IPS-18c (cell line): Measurements from ENCODE around the gene TRAF4.
"Not testable (repeated sequence)": the region's sequence is repeated elsewhere in the genome, so short reads cannot be mapped to it uniquely, and the experiment has no call there.

Experiments used
- H3K4me3 ChIP-seq: 2 replicates; pipeline ENCODE4 v1.7.0; 2013; ENCODE audit warnings: low read depth, mild to moderate bottlenecking, low read length, moderate library complexity; ENCODE audit not compliant: insufficient read depth
- H3K9me3 ChIP-seq: one replicate; pipeline ENCODE4 v1.6.1; 2013; ENCODE audit warnings: mild to moderate bottlenecking, low read length, moderate library complexity; ENCODE audit not compliant: control insufficient read depth, insufficient read depth

The TRAF4 gene

DNA sequence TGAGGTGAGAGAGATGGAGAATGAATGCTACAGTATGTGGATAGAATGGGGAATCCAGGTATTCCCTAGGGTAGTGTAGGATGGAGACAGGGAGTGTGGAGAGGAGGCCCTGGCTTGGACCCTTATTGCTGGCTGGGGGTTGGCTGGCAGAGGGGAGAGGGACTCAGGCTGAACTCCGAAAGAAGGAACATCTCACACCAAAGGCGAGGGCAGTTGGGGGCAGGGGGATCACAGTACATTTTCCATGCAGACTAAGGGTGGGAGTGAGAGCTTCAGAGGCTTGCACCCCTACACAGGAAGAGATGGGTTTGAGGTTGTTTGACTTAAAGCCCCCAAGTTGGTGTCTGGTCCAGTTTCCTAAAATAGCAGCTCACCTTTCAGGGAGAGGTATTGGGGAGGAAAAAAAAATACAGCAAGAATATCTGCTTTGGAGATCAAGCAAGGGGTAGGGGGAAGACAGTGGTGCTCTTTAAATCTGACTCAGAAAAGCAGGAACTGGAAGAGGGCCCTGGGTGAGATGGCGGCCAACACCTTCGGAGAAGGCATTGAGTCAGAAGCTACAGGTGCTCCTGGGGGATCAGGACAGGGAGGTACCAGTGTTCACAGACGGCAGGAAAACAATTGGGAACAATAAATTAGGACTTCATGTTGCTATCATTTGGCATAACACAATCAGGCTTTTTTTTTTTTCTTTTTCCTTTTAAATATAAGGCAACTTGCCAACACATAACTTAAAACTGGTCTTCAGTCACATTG lies 12.4 kb downstream of the TRAF4 start:
- no peaks in the 10 kb centered on the region for H3K9me3 ChIP-seq
- no peak overlapping the region for H3K4me3 ChIP-seq

DNA sequence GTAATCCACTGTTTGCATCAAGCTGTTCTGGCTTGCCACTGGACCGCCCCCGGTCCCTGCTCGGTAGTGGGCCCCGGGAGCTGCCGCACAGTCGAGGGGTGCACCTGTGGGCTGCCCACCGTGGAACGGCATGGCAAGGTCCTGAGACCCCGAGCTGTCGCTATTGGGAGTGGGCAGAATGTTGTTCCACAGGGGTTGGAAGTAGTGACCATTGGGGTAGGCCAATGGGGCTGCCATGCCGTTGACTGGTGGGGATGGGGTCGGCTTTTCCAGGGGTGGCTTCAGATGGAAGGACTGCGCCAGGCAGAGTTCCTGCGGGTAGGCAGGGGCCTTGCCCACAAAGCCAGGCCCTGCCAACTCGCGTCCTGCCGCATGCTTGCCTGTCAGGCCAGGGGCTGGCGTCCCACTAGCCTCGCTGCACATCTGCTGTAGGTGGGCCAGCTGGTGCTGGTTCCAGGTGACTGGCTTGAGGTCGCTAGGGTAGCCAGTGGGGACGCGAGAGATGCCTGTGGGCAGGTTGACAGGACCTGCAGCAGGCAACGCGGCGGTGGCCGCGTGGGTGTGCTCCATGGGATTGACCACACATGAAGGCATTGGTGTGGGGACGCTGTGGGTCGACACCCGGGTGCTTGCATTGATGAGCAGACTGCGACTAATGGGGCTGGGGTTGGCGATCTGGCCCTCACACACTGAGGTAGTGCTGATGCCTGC lies 14.8 kb downstream of the TRAF4 start:
- H3K4me3 ChIP-seq = no peak overlapping the region; the same call in 1 of the 2 replicates
- no peaks in the 10 kb centered on the region for H3K9me3 ChIP-seq

- no peak overlapping the region for H3K4me3 ChIP-seq
- H3K9me3 ChIP-seq = no peaks in the 10 kb centered on the region
These were observed 15.6 kb downstream of the TRAF4 start for GRCh38 chr17:28759256-28759865.

DNA sequence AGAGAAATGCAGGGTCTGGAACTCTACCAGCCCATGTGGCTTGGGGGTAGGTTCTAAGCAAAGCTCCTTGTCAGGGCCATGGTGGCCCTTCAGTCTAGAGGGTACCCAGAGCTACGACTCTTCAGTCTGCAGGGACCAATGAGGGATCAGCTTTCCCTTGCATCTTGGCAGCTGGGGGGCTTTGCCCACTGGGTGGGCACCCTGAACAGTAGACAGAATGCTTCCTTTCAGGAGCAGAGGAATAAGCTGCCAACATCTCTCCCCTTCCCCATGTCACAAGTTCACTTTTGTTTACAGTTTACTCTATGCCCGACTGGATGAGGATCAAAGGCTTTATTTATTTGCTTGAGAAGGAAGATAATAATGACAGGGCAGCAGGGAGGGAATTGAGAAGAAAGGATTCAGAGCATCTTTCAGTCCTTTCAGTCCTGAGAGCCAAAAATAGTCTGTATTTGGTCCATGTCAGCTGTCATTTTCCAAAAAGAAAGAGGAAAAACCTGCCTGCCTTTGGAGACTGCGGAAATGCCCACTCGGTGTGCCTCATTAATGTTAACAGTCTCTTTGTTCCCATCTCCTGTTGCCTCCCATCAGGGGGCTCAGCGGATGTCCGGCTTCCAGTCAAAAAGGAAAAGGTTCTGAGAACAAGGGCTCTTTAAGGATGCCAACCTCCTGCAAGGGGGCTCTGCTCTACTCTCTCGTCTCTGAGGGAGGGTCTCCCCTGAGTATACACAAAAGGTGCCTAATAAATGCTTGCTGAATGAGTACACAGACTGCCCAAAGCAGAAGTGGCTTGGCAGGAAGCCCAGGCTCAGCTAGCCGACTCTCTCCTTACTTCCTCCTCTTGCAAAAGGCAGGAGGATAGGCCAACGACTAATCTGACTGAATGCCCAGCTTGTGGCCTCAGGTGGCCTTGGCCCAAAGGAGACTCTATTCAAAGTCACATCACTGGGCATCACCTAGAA lies 17.1 kb downstream of the TRAF4 start:
- Histone ChIP-seq H3K9me3 (no peaks in the 10 kb centered on the region), H3K4me3 (peak overlapping the region; percentile 34; the same call in 1 of the 2 replicates)

DNA sequence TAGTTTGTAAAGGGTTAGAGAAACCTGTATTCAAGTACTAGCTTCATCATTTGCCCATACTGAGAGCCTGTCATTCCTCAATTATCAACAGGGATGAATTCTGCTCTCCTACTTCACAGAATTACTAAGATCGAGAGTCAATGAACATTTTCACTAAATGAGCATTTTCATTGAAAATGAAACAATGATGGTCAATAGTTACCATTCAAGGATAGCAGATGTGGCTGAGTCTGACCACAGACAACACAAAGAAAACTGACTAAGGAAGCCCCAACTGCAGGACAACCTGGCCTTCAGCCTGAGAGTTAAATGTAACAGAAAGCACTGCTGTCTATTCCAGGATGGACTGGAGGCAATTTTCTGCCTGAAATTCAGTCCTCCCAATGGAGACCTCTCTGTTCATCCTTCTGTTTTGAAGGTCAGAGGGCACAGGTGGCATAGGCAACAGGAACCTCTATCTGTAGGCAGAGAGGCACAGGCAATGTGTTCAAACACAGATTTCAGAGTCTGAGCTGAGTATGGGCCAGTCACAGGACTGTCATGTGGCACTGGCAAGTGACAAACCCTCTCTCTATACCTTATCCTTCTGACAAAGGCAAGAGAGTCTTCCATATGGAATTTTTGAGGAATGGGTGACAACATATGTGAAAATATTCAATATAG lies 19.5 kb downstream of the TRAF4 start:
- Histone ChIP-seq H3K4me3 (no peak overlapping the region), H3K9me3 (no peaks in the 10 kb centered on the region)

DNA sequence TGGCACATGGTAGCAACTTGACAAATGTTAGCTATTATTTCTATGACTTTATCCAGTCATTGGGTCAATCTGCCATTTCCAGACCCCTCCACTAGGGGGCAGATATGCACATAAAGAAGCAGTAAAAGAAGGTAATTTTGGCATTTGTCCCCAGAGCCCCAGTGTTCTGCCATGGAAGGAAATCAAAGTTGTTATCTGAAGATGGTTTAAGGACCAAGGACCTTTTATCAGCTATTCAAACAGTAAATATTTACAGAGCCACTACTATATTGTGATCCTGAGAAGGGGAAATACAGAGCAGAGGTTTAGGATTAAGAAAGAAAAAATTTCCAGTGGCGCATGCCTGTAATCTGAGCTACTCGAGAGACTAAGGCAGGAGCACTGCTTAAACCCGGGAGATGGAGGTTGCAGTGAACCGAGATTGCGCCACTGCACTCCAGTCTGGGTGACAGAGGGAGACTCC lies 20.0 kb downstream of the TRAF4 start:
- Histone ChIP-seq H3K4me3 (no peak overlapping the region), H3K9me3 (no peaks in the 10 kb centered on the region)

- no peak overlapping the region for H3K4me3 ChIP-seq
- H3K9me3 ChIP-seq = no peaks in the 10 kb centered on the region
These were observed 21.2 kb downstream of the TRAF4 start for GRCh38 chr17:28765038-28765437.

DNA sequence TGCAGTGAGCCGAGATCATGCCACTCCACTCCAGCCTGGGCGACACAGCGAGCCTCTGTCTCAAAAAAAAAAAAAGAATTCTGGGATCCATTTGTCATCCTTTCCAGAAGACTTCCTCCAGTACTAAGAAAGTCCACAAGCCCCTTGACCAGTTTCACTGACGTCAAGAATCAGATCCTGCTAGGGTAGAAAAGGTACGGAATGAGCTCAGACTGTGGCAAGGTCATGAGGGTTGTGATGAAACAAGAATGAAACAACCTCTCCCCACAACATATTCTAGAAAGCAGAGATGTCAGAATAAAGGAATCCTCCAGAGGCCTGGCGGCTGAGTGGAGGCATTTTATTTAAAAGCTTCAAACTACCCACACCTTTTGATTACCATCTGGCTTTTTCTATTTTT lies 29.9 kb downstream of the TRAF4 start:
- H3K4me3 ChIP-seq = no peak overlapping the region

DNA sequence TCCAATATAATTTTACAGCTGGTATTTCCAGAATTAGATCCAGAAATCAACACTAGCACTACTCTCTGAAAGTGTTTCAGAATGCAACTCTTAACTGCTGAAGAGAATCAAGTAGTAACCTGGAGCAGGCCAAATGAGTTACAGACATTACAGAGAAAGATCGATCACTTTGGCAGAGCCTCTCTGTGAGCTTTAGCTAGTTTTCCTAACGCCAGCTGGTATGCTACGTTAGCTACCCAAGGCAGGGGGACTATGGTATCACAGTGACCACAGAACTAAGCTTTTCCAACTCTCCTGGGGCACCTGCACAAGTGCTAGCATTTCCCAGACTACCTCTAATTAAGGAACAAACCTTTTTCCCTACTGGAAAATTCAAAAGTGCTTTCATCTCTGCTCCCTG lies 30.4 kb downstream of the TRAF4 start:
- H3K9me3 ChIP-seq = no peaks in the 10 kb centered on the region
- H3K4me3 ChIP-seq = no peak overlapping the region

More for the DNA sequence above, 29.9 kb downstream of the TRAF4 start:
- H3K9me3 ChIP-seq = no peaks in the 10 kb centered on the region

DNA sequence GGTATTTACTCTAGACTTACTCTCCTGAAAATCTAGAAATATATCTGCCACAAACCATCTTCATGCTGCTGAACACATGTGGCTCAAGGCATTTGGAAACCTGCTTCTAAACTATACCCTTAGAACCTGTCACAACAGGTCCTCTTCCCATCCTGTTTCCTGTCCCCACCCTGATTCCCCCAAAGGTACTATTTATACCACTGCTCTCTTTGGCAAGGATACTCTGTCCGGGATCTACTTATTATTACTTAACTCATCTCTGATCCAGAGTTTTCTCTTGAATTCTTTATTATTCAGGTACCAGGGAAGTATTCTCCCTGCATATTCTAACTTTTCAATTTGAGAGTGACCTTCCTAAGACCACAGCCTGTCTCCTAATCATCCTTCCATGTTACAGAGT lies 33.4 kb downstream of the TRAF4 start:
- H3K9me3 ChIP-seq = no peaks in the 10 kb centered on the region

DNA sequence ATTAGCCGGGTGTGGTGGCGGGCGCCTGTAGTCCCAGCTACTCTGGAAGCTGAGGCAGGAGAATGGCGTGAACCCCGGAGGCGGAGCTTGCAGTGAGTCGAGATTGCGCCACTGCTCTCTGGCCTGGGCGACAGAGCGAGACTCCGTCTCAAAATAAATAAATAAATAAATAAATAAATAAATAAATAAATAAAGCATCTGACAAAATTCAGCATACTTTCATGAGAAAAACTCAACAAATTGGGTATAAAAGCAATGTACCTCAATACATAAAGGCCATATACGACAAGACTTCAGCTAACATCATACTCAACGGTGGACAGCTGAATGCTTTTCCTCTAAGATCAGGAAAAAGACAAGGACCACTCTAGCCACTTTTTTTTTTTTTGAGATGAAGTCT lies 35.8 kb downstream of the TRAF4 start:
- H3K4me3 ChIP-seq, H3K9me3 ChIP-seq: not testable (repeated sequence)

More for the DNA sequence above, 33.4 kb downstream of the TRAF4 start:
- no peak overlapping the region for H3K4me3 ChIP-seq

DNA sequence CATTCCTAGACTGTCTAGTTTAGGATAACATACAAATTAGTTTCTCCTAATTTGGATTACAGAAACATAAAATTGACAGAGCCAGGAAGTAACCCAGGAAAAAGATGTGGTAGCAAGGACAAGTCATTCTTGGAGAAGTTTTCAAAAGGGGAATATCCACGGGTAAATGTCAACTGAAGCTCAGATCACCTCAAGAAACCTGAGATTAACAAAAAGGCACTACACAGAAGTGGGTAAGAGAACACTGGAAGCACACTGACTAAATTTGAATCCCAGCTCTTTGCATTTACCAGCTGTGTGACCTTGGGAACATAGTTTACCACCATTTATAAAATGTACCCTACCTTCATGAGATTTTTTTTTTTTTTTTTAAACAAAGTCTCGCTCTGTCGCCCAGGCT lies 39.4 kb downstream of the TRAF4 start:
- H3K9me3 ChIP-seq = no peaks in the 10 kb centered on the region
- no peak overlapping the region for H3K4me3 ChIP-seq

DNA sequence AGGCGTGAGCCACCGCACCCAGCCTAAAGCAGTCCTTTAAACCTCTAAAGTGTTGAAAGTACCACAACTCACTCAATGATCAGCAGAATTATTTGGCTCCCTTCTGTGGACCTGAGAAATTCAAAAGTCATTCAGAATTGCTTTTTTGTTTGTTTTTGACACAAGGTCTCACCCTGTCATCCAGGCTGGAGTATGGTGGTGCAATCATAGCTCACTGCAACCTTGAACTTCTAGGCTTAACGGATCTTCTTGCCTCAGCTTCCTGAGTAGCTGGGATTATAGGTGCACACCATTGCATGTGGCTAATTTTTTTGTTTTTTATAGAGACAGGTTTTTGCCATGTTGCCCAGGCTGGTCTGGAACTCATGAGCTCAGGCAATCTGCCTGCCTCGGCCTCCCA lies 44.3 kb downstream of the TRAF4 start:
- Histone ChIP-seq H3K4me3 (no peak overlapping the region), H3K9me3 (no peaks in the 10 kb centered on the region)

DNA sequence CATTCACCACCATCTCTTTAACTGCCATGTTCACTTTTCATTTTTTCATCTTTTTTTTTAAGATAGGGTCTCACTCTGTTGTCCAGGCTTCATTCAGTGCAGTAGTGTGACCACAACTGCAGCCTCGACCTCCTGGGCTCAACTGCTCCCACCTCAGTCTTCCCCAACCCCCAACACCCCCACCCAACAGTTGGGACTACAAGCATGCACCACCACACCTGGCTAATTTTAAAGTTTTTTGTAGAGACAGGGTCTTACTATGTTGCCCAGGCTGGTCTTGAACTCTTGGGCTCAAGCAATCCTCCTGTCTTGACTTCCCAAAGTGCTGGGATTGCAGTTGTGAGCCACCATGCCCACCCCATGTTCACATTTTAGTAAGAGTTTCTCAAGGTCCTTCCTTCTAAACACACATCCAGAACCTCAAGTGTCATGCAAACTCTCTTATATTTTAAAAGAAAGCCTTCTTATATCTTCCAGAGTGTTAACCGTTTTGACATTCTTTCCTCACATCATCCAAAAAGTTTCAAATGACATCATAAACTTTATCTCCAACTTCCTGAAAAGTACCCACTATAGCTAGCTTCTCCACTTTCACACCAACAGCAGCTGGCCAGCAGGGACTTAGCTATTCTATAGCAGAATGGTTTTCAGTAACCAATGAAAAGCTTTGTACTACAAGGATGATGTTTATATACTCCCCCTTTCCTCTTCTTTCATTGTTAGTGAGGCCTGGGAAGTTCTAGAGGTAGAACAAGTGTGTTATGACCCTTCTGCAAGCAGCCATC lies 49.3 kb downstream of the TRAF4 start:
- peaks cover 3% of the 10 kb centered on the region for H3K9me3 ChIP-seq
- H3K4me3 ChIP-seq = no peak overlapping the region

- not testable (repeated sequence) for H3K4me3 ChIP-seq, H3K9me3 ChIP-seq
These were observed 51.1 kb downstream of the TRAF4 start for GRCh38 chr17:28794846-28795441.

DNA sequence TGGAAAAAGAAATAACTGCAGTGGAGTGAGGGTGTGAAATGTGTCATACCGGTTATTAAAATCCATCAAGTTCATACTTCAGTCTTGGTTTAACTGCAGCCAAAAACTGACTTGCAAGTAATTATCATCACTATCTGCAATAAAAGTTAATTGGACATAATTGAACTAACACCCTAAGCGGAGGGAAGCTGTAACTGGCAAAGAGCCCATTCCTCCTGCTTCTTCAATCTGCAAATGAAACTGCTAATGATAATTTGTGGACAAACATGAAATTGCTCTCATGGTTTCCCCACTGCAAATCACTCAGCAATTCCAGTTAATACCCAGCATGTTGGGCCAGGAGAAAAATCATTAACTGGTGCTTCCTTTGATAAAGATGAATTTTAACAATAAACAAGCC lies 52.3 kb downstream of the TRAF4 start:
- Histone ChIP-seq H3K4me3 (no peak overlapping the region), H3K9me3 (peaks cover 3% of the 10 kb centered on the region)
